DMS 273 treated with DMSO at 0.1 percent for 48 hours (cell line): ENCODE measurements around the gene NLRP1.
A peak's percentile ranks its signal among the peaks of the same experiment; 100 is the strongest.

Source experiments
- DNase-seq: peaks from one replicate; lab custom pipeline; 2025; lab: John Stamatoyannopoulos, UW

The NLRP1 gene

GRCh38 chr17:5557485-5557884 is 26.8 kb downstream of the NLRP1 start:
- no peak for DNase-seq

GRCh38 chr17:5555254-5555653 is 29.1 kb downstream of the NLRP1 start:
- no peak for DNase-seq

GRCh38 chr17:5553479-5553878 is 30.8 kb downstream of the NLRP1 start:
- no peak for DNase-seq

DNA sequence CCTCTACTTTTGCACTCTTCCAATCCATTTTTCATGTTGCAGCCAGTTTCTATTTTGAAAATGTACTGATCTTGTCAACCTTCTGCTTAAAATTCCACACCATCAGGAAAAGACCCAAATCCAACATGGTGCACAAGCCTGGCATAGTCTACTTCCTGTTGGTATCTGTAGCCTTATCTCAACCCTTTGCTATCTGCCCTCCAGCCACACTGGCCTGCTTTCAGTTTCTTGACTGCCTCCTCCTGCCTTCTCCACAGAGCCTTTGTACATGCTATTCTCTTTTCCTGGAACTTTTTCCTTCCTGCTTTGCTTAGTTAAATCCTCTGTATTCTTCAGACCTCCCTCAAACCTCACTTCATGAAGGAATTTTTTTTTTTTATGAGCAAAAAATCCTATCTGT is 31.5 kb downstream of the NLRP1 start:
- DNase-seq = no peak

- peak; percentile 25 for DNase-seq
Observed at GRCh38 chr17:5545051-5545987, 39.0 kb downstream of the NLRP1 start.

- no peak for DNase-seq
Observed at GRCh38 chr17:5544115-5544514, 40.2 kb downstream of the NLRP1 start.

DNA sequence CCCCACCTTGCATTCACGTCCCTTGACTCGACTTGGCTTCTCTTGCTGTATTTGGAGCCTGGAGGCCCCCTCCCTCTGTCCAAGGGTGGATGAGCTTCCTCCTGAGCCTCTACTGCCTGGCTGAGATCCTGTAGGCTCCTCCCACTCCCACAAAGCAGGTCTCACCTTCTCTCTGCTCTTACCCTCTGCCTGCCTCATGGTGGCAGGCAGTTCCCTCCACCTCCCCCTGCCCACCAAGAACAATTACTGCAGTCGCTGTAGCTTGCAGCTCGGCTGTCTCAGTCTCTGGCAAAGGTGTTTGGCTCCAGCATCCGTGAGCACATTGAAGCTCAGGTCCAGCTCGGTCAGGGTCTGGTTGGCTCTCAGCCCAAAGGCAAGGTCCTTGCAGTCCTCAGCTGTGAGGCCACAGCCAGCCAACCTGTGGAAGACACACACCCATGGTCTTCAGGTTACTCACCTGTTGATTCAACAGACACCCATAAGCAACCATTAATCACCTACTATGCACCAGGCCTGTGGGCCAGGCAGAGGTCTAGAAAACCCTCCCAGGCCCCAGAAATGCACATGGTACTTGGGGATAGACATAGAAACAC is 42.6 kb downstream of the NLRP1 start:
- DNase-seq = no peak

- DNase-seq = no peak
Observed at GRCh38 chr17:5540321-5540720, 44.0 kb downstream of the NLRP1 start.

DNA sequence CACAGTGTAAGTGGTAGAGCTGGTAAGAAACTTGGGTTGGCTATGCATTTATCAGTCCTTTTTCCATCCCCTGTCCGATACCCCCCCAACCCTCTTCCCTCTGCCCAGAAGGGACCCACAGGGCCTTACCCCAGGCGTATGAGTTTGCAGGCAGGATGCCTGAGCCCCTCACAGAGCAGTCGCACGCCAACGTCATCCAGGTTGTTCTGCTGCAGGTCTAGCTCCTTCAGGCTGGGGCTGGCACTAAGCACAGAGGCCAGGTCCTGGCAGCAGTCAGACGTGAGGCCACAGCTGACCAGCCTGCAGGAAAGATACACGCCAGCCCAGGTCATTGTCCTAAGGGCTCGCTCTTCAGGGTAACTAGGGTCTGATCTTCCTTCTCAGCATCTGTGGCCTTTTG is 45.0 kb downstream of the NLRP1 start:
- DNase-seq = no peak

DNA sequence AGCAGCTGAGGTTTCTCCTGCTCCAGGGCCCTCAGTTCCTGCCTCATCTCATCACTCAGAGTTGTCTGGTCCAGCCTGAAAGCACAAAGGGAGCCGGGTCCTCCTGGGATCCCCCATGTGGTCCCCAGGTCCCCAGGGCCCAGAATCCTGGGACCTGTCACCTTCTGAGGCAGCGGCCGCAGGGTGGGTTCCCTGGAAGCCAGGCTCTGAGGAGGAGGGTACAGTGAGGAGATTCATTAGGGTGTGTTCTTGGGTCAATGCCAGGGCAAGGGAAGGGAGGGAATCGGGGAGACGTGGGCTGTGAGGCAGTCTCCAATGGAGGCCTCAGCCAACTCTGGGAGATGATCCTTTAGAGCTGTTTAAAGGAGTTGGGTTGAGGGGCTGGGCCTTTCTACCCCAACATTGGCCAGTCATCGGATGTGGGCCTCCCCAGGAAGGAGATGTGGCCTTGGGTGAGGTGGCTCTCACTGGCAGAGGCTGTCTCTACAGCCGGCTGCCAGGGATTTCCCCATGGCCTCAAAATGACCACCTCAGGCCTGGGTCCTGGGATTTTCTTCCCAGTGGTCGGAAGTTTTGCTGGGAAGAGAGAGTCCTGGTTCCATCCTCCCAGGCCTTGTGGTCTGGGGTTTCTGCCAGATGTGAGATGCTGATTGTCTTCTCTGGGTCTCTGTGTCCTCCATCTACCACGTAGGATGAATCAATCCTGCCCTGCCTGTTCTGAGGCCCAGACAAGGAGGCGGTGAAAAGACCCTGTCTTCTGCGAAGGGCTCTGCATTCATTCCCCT is 47.3 kb downstream of the NLRP1 start:
- no peak for DNase-seq

DNA sequence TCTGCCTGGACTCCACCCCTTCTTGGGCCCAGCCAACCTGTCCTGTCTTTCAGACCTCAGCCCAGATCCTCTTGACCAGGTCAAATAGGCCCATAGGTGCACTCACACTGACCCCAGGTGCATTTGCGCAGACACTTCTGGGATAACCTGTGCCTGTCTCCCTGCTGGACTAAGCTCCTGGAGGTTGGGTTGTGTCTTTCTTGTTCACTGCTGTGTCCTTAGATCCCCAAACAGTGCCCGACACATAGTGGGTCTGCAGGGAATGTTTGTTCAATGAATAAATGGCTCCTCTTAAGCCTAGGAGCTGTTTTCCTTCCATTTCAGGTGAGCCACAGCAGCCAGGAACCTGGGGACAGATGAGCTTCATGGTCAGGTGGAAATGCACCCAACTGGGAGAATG is 48.9 kb downstream of the NLRP1 start:
- no peak for DNase-seq

DNA sequence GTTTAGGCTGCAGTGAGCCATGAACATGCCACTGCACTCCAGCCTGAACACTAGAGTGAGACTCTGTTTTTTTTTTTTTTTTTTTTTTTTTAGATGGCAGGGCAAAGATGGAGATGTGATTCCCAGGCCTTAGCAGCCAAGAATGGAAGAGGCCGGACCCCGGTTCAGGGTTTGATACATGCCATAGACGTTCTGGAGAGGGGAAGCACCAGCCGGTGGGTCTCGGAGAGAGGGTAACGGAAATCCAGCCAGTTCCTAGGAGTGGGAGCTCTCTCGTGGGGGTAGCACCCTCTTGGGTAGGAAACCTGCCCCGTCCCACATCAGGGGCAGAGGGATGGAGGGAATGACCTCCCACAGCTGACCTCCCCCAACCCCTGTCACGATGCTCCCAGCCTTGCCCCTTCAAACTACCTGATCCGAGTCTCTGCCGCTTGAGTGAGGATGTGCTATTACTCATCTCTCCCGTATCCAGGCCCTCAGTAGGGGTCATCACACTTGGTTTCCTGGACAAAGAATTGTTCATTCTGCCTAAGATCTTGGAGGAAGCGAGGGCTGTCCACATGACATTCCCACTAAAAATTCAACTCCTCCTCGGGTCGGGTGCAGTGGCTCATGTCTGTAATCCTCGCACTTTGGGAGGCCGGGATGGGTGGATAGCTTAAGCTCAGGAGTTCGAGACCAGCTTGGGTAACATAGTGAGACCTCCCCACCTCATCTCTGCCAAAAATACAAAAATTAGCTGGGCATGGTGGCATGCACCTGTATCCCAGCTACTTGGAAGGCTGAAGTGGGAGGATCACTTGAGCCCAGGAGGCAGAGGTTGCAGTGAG is 50.6 kb downstream of the NLRP1 start:
- DNase-seq = no peak

DNA sequence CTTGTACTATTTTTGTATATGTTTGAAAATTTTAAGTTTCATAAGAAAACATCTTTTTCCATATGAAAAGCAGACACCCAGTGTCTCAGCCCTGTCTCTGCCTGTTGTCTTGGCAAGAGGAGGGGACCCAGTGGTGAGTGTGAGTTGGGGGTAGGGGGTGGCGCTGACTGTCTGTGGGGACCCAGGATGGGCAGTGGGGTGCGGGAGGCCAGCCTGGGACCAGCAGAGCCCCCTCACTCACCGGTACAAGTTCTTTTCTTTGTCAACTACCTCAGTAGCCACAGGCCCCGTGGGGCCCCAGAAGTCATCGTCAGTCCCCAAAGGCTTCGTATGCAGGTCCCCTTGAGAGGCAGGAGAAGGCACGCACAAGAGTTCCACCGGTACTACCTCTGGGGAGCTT is 51.7 kb downstream of the NLRP1 start:
- no peak for DNase-seq

DNA sequence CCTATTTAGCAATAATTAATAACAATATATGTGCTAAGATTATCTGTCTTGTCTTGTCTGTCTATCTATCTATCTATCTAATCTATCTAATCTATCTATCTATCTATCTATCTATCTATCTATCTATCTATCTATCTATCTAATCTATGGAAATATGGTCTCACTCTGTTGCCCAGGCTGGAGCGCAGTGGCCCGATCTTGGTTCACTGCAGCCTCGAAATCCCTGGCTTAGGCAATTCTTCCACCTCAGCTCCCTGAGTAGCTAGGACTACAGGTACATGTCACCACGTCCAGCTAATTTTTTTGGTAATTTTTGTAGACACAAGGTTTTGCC is 53.3 kb downstream of the NLRP1 start:
- DNase-seq = no peak

DNA sequence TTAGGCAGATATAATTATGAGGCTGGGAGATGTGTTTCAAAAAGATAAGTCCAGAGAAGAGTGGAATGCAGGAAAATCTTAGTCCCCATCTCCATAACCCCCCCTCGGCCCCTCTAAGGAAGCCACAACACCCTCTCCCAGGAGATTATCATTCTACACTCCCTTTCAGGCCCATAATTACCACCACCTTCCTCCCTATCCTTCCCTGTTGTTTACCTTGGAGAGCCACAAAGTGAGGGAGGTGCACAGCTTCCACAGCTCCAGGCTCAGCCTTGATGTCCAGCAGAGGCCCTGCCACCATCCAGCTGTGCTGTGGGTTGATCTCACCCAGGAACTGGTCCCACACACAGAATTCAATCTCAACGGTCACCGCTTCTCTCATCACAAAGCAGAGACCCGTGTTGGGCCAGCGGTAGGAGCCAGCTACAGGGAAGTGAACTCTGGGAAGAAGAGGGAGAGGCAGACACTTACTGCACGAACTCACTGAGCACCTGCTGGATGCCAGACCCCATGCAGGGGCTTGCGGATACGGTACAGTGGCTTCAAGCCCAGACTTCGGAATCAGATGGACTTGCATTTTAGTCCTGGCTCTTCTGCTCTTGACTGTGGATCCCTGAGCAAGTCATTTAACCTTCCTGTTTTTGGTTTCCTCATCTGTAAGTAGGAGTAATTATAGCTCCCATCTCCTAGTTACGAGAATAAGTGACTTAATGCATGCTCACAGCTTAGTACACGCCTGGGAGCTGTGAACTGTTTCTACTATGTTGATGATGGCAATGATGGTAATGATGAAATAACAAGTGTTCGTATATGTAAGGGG is 53.8 kb downstream of the NLRP1 start:
- DNase-seq = no peak

DNA sequence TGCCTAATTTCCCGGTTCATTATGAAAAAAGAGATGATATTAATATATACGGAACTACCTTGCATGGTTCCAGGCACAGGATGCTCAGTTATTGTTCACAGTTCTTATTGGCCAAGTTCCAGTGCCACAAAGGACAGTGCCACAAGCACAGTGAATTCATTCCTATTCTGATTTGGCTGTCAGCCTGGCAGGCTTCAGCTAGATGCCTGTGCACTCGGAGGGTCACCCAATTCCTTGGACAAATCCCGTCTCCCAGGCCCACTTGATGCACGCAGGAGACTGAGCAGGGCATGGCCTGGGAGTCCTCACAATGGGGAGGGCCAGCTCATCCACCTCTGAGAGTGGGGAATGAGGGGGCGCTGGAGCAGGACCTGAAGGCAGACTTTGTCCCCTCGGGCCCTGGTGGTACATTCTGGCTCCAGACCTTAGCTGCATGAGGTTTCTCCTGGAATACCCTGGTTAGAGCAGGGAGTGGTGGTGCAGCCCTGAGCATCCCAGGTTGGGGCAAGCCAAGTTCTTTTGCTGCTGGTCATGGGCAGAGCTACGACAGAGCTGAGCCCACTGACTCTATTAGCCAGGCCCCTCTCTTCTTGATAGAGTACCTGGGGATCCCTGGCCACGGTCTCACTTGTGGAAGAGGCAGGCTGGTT is 56.6 kb downstream of the NLRP1 start:
- DNase-seq = no peak

GRCh38 chr17:5526821-5527598 is 57.3 kb downstream of the NLRP1 start:
- DNase-seq = peak; percentile 17

- no peak for DNase-seq
Observed at GRCh38 chr17:5523249-5523648, 61.1 kb downstream of the NLRP1 start.

GRCh38 chr17:5522476-5522875 is 61.8 kb downstream of the NLRP1 start:
- no peak for DNase-seq
